Effector memory CD8-positive, alpha-beta T cell (primary cell): ENCODE measurements around the gene CTCFL.

Source experiments
- ATAC-seq: fragments of 150-1000 bp; cut with Tn5 transposase; replicated peaks from 2 replicates; pipeline ENCODE4 v1.10.0; 2021; ENCODE audit warnings: mild to moderate bottlenecking, moderate library complexity
- DNase-seq, 3 experiments: peaks; one replicate each; pipeline ENCODE4 v3.0.0; 2021
- H3K27ac Mint-ChIP-seq, 2 donors: one replicate each; pipeline ENCODE4 v1.8.0; 2022; ENCODE audit warnings: mild to moderate bottlenecking in 2 of 2, mixed read lengths in 2 of 2, moderate library complexity in 2 of 2
- H3K27me3 Mint-ChIP-seq, 2 donors: one replicate each; pipeline ENCODE4 v1.8.0; 2022; ENCODE audit warnings: mixed read lengths in 2 of 2
- H3K36me3 Mint-ChIP-seq: one replicate; pipeline ENCODE4 v1.8.0; 2022; ENCODE audit warnings: mild to moderate bottlenecking, moderate library complexity, mixed read lengths; ENCODE audit not compliant: insufficient read depth
- H3K4me1 Mint-ChIP-seq, 2 donors: one replicate each; pipeline ENCODE4 v1.8.0; 2022; ENCODE audit warnings: low read depth in 2 of 2, mixed read lengths in 2 of 2
- H3K4me3 Mint-ChIP-seq, 2 donors: one replicate each; pipeline ENCODE4 v1.8.0; 2022; ENCODE audit warnings: mild to moderate bottlenecking in 2 of 2, mixed read lengths in 2 of 2, moderate library complexity in 2 of 2
- H3K9me3 Mint-ChIP-seq, 2 donors: one replicate each; pipeline ENCODE4 v1.8.0; 2022; ENCODE audit warnings: mixed read lengths in 2 of 2

CTCFL gene

DNA sequence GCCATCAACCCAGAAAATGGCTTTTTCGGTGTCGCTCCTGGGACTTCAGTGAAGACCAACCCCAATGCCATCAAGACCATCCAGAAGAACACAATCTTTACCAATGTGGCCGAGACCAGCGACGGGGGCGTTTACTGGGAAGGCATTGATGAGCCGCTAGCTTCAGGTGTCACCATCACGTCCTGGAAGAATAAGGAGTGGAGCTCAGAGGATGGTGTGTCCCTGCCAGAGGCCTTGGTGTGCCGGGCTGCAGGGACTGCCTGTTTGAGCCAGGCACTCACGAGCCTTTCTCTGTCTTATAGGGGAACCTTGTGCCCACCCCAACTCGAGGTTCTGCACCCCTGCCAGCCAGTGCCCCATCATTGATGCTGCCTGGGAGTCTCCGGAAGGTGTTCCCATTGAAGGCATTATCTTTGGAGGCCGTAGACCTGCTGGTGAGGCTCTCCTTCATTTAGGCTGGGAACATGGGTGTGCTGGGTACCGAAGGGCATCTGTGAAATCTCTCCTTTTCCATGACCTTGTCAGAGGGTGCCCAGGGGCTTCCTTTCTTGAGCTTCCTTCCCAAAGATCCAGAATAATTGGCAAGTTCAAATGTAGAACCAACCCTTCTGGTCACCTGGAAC lies 39.4 kb upstream of the CTCFL start:
- Mint-ChIP-seq H3K36me3 (no peaks in the 10 kb centered on the region), H3K27ac (no peak overlapping the region), H3K9me3 (no peaks in the 10 kb centered on the region), H3K4me1 (no peaks in the 10 kb centered on the region), H3K27me3 (peaks cover 53 to 95% of the 10 kb centered on the region in 2 donors), H3K4me3 (no peak overlapping the region)
- DNase-seq = no peak
- ATAC-seq = no peak

DNA sequence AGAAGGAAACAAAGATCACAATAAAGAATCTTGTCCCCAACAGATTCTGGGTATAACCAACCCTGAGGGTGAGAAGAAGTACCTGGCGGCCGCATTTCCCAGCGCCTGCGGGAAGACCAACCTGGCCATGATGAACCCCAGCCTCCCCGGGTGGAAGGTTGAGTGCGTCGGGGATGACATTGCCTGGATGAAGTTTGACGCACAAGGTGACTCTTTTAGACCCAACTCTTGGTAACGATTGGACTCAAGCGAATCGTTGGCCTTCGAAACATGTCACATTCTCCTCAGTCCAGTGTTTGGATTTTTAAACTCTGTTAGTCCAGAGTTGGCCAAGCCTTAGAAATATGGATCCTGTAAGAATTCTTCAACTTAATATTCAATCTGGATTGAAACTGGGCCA lies 38.6 kb upstream of the CTCFL start:
- H3K9me3 Mint-ChIP-seq = no peaks in the 10 kb centered on the region
- no peaks in the 10 kb centered on the region for H3K4me1 Mint-ChIP-seq
- no peak overlapping the region for H3K27ac Mint-ChIP-seq
- DNase-seq = no peak
- no peak overlapping the region for H3K4me3 Mint-ChIP-seq
- H3K27me3 Mint-ChIP-seq = peaks cover 53 to 95% of the 10 kb centered on the region in 2 donors
- ATAC-seq = no peak
- H3K36me3 Mint-ChIP-seq = no peaks in the 10 kb centered on the region

DNA sequence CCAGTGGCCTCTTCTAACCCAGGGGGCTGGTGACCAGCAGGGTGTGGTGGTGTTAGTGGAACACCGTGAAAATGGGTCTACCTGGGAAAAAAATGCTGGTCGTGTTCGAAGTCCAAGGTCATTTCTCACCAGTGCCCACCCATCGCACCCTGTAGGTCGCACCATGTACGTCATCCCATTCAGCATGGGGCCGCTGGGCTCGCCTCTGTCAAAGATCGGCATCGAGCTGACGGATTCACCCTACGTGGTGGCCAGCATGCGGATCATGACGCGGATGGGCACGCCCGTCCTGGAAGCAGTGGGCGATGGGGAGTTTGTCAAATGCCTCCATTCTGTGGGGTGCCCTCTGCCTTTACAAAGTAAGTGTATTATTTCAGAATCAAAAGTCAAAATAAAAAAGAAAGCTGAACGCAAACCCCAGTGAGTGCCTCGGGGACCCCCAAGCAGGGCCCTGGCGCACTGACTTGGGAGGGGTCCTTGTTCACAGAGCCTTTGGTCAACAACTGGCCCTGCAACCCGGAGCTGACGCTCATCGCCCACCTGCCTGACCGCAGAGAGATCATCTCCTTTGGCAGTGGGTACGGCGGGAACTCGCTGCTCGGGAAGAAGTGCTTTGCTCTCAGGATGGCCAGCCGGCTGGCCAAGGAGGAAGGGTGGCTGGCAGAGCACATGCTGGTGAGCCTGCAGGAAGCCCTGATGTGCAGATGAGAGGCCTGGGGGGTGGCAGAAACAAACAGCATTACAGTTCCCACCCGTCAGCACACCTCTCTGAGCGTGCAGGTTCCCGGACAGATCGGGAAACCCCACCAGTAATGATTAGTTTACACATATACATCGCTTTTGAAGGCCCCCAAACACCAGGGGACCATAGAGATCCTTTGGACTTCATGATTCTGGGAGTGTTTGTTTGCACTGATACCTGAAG lies 37.9 kb upstream of the CTCFL start:
- Mint-ChIP-seq H3K27ac (no peak overlapping the region), H3K36me3 (no peaks in the 10 kb centered on the region), H3K4me1 (no peaks in the 10 kb centered on the region), H3K4me3 (no peak overlapping the region), H3K9me3 (no peaks in the 10 kb centered on the region), H3K27me3 (peaks cover 53 to 95% of the 10 kb centered on the region in 2 donors)
- DNase-seq = no peak
- ATAC-seq = no peak

DNA sequence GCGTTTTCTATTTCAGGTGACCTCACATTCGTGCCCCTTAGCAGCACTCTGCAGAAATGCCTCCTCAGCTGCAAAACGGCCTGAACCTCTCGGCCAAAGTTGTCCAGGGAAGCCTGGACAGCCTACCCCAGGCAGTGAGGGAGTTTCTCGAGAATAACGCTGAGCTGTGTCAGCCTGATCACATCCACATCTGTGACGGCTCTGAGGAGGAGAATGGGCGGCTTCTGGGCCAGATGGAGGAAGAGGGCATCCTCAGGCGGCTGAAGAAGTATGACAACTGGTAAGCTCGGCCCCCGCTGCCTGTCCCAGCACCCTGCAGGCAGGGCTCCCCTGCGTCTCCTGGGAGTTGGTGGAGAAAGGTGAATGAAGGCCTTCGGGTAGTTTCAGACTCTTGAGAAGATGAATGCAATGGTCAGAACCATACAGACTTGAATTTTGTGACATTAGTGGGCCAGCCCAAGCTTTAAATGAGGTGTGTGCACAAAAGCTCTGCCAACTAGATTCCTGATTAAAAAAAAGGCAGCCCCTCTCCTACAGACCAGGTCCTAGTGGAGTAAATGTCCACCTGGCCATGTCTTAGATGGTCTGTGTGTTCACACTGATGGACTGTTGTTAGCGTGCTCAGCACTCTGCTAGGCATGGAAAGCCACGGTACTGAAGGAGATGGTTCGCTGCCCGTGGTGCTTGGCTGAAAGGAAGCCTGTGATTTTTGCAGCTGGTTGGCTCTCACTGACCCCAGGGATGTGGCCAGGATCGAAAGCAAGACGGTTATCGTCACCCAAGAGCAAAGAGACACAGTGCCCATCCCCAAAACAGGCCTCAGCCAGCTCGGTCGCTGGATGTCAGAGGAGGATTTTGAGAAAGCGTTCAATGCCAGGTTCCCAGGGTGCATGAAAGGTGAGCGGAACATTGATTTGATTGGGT lies 36.7 kb upstream of the CTCFL start:
- no peak overlapping the region for H3K4me3 Mint-ChIP-seq
- DNase-seq (no peak), ATAC-seq (no peak)
- no peaks in the 10 kb centered on the region for H3K4me1 Mint-ChIP-seq
- H3K9me3 Mint-ChIP-seq = no peaks in the 10 kb centered on the region
- peaks cover 54 to 95% of the 10 kb centered on the region in 2 donors for H3K27me3 Mint-ChIP-seq
- no peak overlapping the region for H3K27ac Mint-ChIP-seq
- H3K36me3 Mint-ChIP-seq = no peaks in the 10 kb centered on the region

DNA sequence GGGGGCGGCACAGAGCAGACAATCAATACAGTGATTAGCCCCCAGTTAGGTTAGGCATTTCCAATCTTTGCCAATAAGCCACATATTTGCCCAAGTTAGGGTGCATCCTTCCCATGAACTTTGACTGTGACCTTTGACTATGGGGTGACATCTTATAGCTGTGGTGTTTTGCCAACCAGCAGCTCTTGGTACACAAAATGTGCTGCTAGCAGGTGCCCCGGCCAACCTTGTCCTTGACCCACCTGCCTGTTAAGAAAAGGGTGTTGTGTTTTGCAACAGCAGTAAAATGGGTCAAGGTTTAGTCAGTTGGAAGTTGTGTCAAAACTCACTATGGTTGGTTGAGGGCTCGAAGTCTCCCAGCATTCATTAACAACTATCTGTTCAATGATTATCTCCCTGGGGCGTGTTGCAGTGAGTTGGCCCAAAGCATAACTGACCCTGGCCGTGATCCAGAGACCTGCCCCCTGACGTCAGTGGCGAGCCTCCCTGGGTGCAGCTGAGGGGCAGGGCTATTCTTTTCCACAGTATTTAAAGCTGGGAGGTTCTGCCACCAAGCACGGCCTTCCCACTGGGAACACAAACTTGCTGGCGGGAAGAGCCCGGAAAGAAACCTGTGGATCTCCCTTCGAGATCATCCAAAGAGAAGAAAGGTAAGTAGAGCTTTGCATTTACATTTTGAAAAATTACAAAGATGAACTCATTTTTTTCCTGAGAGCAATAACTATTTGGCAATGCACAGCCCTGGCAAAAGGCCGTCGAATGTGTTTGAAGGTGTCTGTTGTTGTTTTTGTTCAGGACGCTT lies 35.8 kb upstream of the CTCFL start, which contains the start of gene PCK1:
TSS of gene PCK1 (plus strand) at position 557 of the 802 bp plus-strand sequence. CDS start 302 bp downstream, outside the sequence.
- H3K27me3 Mint-ChIP-seq = peaks cover 55 to 95% of the 10 kb centered on the region in 2 donors
- H3K27ac Mint-ChIP-seq = no peak within 1 kb of the TSS

DNA sequence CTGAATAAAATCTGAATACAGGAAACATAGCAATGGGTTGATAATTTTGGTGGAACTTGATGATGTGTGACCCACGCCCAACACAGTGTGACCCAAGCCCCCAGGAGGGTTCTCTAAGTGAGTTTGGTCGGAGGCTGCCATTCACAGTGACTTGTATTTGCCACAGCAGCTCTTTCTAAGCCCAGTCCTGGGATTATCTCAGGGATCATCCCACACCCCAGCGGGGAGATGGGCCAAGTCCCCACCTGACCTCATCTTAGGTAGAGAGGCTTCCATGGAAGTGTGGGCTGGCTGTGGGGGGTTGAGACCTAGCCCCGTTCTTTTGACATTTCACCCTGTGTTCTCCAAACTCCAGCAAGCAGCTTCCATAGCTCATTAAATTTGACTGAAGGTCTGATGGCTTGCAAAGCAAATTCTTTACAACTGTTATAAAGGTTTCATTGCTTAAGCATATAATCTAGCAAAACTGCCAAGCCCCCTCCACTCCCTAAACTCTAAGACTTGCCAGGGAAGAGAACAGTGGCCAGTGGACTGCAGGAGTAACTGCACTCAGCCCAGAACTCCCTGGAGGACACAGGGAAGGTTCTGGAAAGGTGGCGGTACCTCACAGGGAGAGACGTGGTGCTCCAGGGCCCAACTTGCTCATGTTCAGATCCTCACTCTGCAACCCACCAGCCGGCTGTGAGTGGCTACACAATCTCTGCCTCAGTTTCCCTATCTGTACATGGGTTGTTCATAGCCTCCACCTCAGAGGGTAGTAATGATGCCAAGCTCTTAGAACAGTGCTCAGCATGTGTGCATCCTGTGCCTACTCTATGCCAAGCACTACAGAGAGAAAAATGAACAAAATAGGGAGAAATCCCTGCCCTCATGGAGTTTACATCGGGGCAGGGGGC lies 35.0 kb upstream of the CTCFL start:
- Mint-ChIP-seq H3K27ac (no peak overlapping the region), H3K4me3 (no peak overlapping the region), H3K9me3 (no peaks in the 10 kb centered on the region), H3K36me3 (no peaks in the 10 kb centered on the region), H3K27me3 (peaks cover 46 to 90% of the 10 kb centered on the region in 2 donors), H3K4me1 (no peaks in the 10 kb centered on the region)
- no peak for ATAC-seq
- no peak for DNase-seq

More for the DNA sequence above, 35.8 kb upstream of the CTCFL start, which contains the start of gene PCK1:
- Mint-ChIP-seq H3K36me3 (no peaks in the 10 kb centered on the region), H3K4me3 (no peak within 1 kb of the TSS), H3K4me1 (no peaks in the 10 kb centered on the region), H3K9me3 (no peaks in the 10 kb centered on the region)
- no peak for DNase-seq
- ATAC-seq = no peak

DNA sequence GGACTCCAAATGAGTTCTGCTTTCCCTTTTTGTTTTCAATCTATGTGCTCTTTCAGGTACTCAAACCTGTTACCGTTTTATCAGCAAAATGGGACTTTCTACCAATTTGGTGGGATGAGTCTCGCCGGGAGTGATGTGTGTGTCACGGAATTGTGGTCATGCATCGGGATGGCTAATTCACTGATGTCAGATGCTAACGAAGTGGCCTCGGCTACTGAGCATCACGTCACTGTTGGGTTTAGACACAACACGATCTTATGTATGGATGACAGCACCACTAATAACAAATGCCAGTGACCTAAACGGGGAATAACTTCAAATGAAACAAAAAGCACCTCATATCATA lies 34.3 kb upstream of the CTCFL start:
- DNase-seq (no peak), ATAC-seq (no peak)
- Mint-ChIP-seq H3K4me3 (no peak overlapping the region), H3K27ac (no peak overlapping the region), H3K36me3 (no peaks in the 10 kb centered on the region), H3K27me3 (peaks cover 40 to 88% of the 10 kb centered on the region in 2 donors), H3K4me1 (no peaks in the 10 kb centered on the region), H3K9me3 (no peaks in the 10 kb centered on the region)

- ATAC-seq (no peak), DNase-seq (no peak)
- Mint-ChIP-seq H3K36me3 (no peaks in the 10 kb centered on the region), H3K27ac (no peak overlapping the region), H3K9me3 (no peaks in the 10 kb centered on the region), H3K27me3 (peaks cover 40 to 88% of the 10 kb centered on the region in 2 donors), H3K4me3 (no peak overlapping the region), H3K4me1 (no peaks in the 10 kb centered on the region)
These were observed 33.8 kb upstream of the CTCFL start for GRCh38 chr20:57558614-57559288.

GRCh38 chr20:57557926-57558613 lies 33.1 kb upstream of the CTCFL start:
- Mint-ChIP-seq H3K4me1 (no peaks in the 10 kb centered on the region), H3K27ac (no peak overlapping the region), H3K36me3 (no peaks in the 10 kb centered on the region), H3K27me3 (peaks cover 40 to 90% of the 10 kb centered on the region in 2 donors), H3K4me3 (no peak overlapping the region), H3K9me3 (no peaks in the 10 kb centered on the region)
- DNase-seq (no peak), ATAC-seq (no peak)

GRCh38 chr20:57556980-57557274 lies 32.0 kb upstream of the CTCFL start:
- Mint-ChIP-seq H3K9me3 (no peaks in the 10 kb centered on the region), H3K4me1 (no peaks in the 10 kb centered on the region), H3K36me3 (no peaks in the 10 kb centered on the region), H3K27ac (no peak overlapping the region), H3K4me3 (no peak overlapping the region), H3K27me3 (peaks cover 33 to 92% of the 10 kb centered on the region in 2 donors)
- no peak for DNase-seq
- ATAC-seq = no peak

DNA sequence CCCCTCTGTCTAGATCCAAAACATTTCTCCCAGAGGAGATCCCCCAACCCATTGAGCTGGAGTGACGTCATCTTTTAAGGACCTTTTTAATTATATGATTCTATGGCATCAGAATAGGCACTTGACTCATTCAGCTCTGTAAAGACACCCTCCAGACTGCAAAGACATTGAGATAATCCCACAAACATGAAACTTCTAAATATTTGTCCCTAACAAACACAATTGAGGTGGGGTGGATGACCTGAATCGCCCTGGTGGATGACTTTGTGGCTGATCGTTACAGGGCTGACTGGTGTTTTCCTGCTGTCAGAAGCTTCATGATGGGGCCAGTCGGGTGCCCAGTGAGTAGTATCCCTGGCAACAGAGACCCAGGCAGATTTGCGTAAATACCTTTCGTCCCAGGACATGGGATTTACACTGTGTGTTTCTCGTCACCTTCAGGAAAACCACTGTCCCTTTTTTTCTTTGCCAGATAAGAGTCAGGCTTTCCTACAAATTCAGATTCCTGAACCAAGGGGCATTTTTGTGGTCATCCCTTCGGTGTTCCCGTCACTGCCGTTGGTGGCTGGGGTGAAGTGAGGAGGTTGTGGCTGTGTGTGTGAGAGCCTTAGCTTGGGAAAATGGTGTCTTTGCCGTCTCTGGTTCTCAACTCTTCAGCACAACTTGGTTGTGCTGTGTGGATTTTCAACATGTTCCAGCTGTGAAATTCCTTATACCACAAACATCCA lies 30.7 kb upstream of the CTCFL start:
- Mint-ChIP-seq H3K36me3 (no peaks in the 10 kb centered on the region), H3K4me1 (no peaks in the 10 kb centered on the region), H3K27me3 (peaks cover 29 to 80% of the 10 kb centered on the region in 2 donors), H3K4me3 (no peak overlapping the region), H3K9me3 (no peaks in the 10 kb centered on the region), H3K27ac (no peak overlapping the region)
- no peak for ATAC-seq
- no peak for DNase-seq
